Measurements from ENCODE around the gene EEF2.
"Not testable (repeated sequence)": the region's sequence is repeated elsewhere in the genome, so short reads cannot be mapped to it uniquely, and the experiment has no call there.

Gene EEF2

GRCh38 chr19:3958836-3959765 lies 26.2 kb downstream of the EEF2 start:
- H3K4ac ChIP-seq (ENCODE audit: low read depth, low read length): no peak overlapping the region
- H4K91ac ChIP-seq (ENCODE audit: low read depth, low read length): no peak overlapping the region
- no peak overlapping the region for H3K4me2 ChIP-seq (ENCODE audit: low read length)
- DNase-seq: no peak
- H3K27me3 ChIP-seq (ENCODE audit: insufficient read depth, low read length): no peaks in the 10 kb centered on the region
- no peak overlapping the region for H4K8ac ChIP-seq (ENCODE audit: low read depth, low read length)
- H4K12ac ChIP-seq (ENCODE audit: low read depth, low read length): no peak overlapping the region
- no peak overlapping the region for H3K23ac ChIP-seq (ENCODE audit: low read length)
- no peaks in the 10 kb centered on the region for H3K79me2 ChIP-seq (ENCODE audit: control insufficient read depth, insufficient read depth, low read length, poor library complexity)
- no peak overlapping the region for H3K9ac ChIP-seq (ENCODE audit: low read length)
- no peaks in the 10 kb centered on the region for H3K79me1 ChIP-seq (ENCODE audit: low read length)
- H2BK5ac ChIP-seq (ENCODE audit: low read depth, low read length, poor library complexity): no peak overlapping the region
- no peak overlapping the region for H2BK120ac ChIP-seq (ENCODE audit: insufficient read depth, low read length, poor library complexity)
- no peak overlapping the region for H2AK5ac ChIP-seq (ENCODE audit: low read length)
- peak overlapping the region; percentile 23 for H3K4me3 ChIP-seq (ENCODE audit: low read depth, low read length)
- H3K27ac ChIP-seq (ENCODE audit: low read depth, low read length): no peak overlapping the region
- H3K14ac ChIP-seq (ENCODE audit: low read length): no peak overlapping the region
- no peak overlapping the region for H2AFZ ChIP-seq (ENCODE audit: insufficient read depth, low read length, poor library complexity)
- peaks cover 79 to 80% of the 10 kb centered on the region in 2 experiments for H3K36me3 ChIP-seq (ENCODE audit: control insufficient read depth in 1 of 2, insufficient read depth in 2 of 2, low read length in 2 of 2)
- no CpG with 5 or more reads among the region's 86 CpGs for WGBS (ENCODE audit: extremely low coverage, insufficient coverage, insufficient read length)
- peaks cover 2 to 4% of the 10 kb centered on the region in 2 experiments for H3K4me1 ChIP-seq (ENCODE audit: control insufficient read depth in 1 of 2, insufficient read depth in 2 of 2, low read length in 2 of 2)
- peaks cover 6% of the 10 kb centered on the region for H3K9me3 ChIP-seq (ENCODE audit: insufficient read depth, low read depth, low read length)
- no peak overlapping the region for H3K18ac ChIP-seq (ENCODE audit: low read length)
- no peak overlapping the region for H2BK12ac ChIP-seq (ENCODE audit: low read length)

- H2AFZ ChIP-seq (ENCODE audit: insufficient read depth, low read length, poor library complexity): no peak overlapping the region
- H3K27me3 ChIP-seq (ENCODE audit: insufficient read depth, low read length): no peaks in the 10 kb centered on the region
These were observed 29.6 kb downstream of the EEF2 start for GRCh38 chr19:3955688-3956087.

GRCh38 chr19:3955276-3955675 lies 30.0 kb downstream of the EEF2 start:
- H4K8ac ChIP-seq (ENCODE audit: low read depth, low read length); DNase-seq; H4K12ac ChIP-seq (ENCODE audit: low read depth, low read length); H2AFZ ChIP-seq (ENCODE audit: insufficient read depth, low read length, poor library complexity); H3K9ac ChIP-seq (ENCODE audit: low read length); H3K79me2 ChIP-seq (ENCODE audit: control insufficient read depth, insufficient read depth, low read length, poor library complexity); H3K23ac ChIP-seq (ENCODE audit: low read length); H4K91ac ChIP-seq (ENCODE audit: low read depth, low read length); H3K4me3 ChIP-seq (ENCODE audit: low read depth, low read length); H3K18ac ChIP-seq (ENCODE audit: low read length); H3K4ac ChIP-seq (ENCODE audit: low read depth, low read length); H3K14ac ChIP-seq (ENCODE audit: low read length); H3K4me2 ChIP-seq (ENCODE audit: low read length); H2AK5ac ChIP-seq (ENCODE audit: low read length); H2BK120ac ChIP-seq (ENCODE audit: insufficient read depth, low read length, poor library complexity); H2BK5ac ChIP-seq (ENCODE audit: low read depth, low read length, poor library complexity); H3K9me3 ChIP-seq (ENCODE audit: insufficient read depth, low read depth, low read length); H3K27me3 ChIP-seq (ENCODE audit: insufficient read depth, low read length); H3K79me1 ChIP-seq (ENCODE audit: low read length); H2BK12ac ChIP-seq (ENCODE audit: low read length); H3K27ac ChIP-seq (ENCODE audit: low read depth, low read length): not testable (repeated sequence)
- Histone ChIP-seq H3K36me3 (ENCODE audit: control insufficient read depth in 1 of 2, insufficient read depth in 2 of 2, low read length in 2 of 2) (peaks cover 48 to 51% of the 10 kb centered on the region in 2 experiments), H3K4me1 (ENCODE audit: control insufficient read depth in 1 of 2, insufficient read depth in 2 of 2, low read length in 2 of 2) (peaks cover 7 to 13% of the 10 kb centered on the region in 2 experiments)
- no CpG with 5 or more reads among the region's 13 CpGs for WGBS (ENCODE audit: extremely low coverage, insufficient coverage, insufficient read length)

More at GRCh38 chr19:3955688-3956087, 29.6 kb downstream of the EEF2 start:
- Histone ChIP-seq H3K36me3 (ENCODE audit: control insufficient read depth in 1 of 2, insufficient read depth in 2 of 2, low read length in 2 of 2) (peaks cover 52% of the 10 kb centered on the region in 2 experiments), H3K9ac (ENCODE audit: low read length) (no peak overlapping the region), H3K4me3 (ENCODE audit: low read depth, low read length) (no peak overlapping the region), H4K8ac (ENCODE audit: low read depth, low read length) (no peak overlapping the region), H2BK12ac (ENCODE audit: low read length) (no peak overlapping the region), H3K4ac (ENCODE audit: low read depth, low read length) (no peak overlapping the region), H2AK5ac (ENCODE audit: low read length) (no peak overlapping the region), H3K27ac (ENCODE audit: low read depth, low read length) (no peak overlapping the region), H3K23ac (ENCODE audit: low read length) (no peak overlapping the region), H3K4me2 (ENCODE audit: low read length) (no peak overlapping the region), H4K12ac (ENCODE audit: low read depth, low read length) (no peak overlapping the region), H3K18ac (ENCODE audit: low read length) (no peak overlapping the region), H3K14ac (ENCODE audit: low read length) (no peak overlapping the region), H4K91ac (ENCODE audit: low read depth, low read length) (no peak overlapping the region), H3K79me1 (ENCODE audit: low read length) (no peaks in the 10 kb centered on the region), H3K4me1 (ENCODE audit: control insufficient read depth in 1 of 2, insufficient read depth in 2 of 2, low read length in 2 of 2) (peaks cover 7 to 13% of the 10 kb centered on the region in 2 experiments), H2BK5ac (ENCODE audit: low read depth, low read length, poor library complexity) (no peak overlapping the region), H3K79me2 (ENCODE audit: control insufficient read depth, insufficient read depth, low read length, poor library complexity) (no peaks in the 10 kb centered on the region), H2BK120ac (ENCODE audit: insufficient read depth, low read length, poor library complexity) (no peak overlapping the region), H3K9me3 (ENCODE audit: insufficient read depth, low read depth, low read length) (peaks cover 6% of the 10 kb centered on the region)
- DNase-seq: no peak
- no CpG with 5 or more reads among the region's 10 CpGs for WGBS (ENCODE audit: extremely low coverage, insufficient coverage, insufficient read length)

GRCh38 chr19:3954107-3954506 lies 31.2 kb downstream of the EEF2 start:
- Histone ChIP-seq H4K91ac (ENCODE audit: low read depth, low read length) (no peak overlapping the region), H2AK5ac (ENCODE audit: low read length) (no peak overlapping the region), H4K8ac (ENCODE audit: low read depth, low read length) (no peak overlapping the region), H3K4me1 (ENCODE audit: control insufficient read depth in 1 of 2, insufficient read depth in 2 of 2, low read length in 2 of 2) (peaks cover 7 to 13% of the 10 kb centered on the region in 2 experiments), H3K4ac (ENCODE audit: low read depth, low read length) (no peak overlapping the region), H3K9ac (ENCODE audit: low read length) (no peak overlapping the region), H3K23ac (ENCODE audit: low read length) (no peak overlapping the region), H2BK12ac (ENCODE audit: low read length) (no peak overlapping the region), H2BK5ac (ENCODE audit: low read depth, low read length, poor library complexity) (no peak overlapping the region), H3K18ac (ENCODE audit: low read length) (no peak overlapping the region), H2BK120ac (ENCODE audit: insufficient read depth, low read length, poor library complexity) (no peak overlapping the region), H3K36me3 (ENCODE audit: control insufficient read depth in 1 of 2, insufficient read depth in 2 of 2, low read length in 2 of 2) (peaks cover 37 to 39% of the 10 kb centered on the region in 2 experiments), H4K12ac (ENCODE audit: low read depth, low read length) (no peak overlapping the region), H3K27ac (ENCODE audit: low read depth, low read length) (no peak overlapping the region), H3K9me3 (ENCODE audit: insufficient read depth, low read depth, low read length) (peaks cover 3% of the 10 kb centered on the region), H3K14ac (ENCODE audit: low read length) (no peak overlapping the region), H2AFZ (ENCODE audit: insufficient read depth, low read length, poor library complexity) (no peak overlapping the region), H3K79me1 (ENCODE audit: low read length) (no peaks in the 10 kb centered on the region), H3K4me3 (ENCODE audit: low read depth, low read length) (no peak overlapping the region), H3K27me3 (ENCODE audit: insufficient read depth, low read length) (no peaks in the 10 kb centered on the region), H3K79me2 (ENCODE audit: control insufficient read depth, insufficient read depth, low read length, poor library complexity) (no peaks in the 10 kb centered on the region), H3K4me2 (ENCODE audit: low read length) (no peak overlapping the region)
- no peak for DNase-seq
- WGBS (ENCODE audit: extremely low coverage, insufficient coverage, insufficient read length): no CpG with 5 or more reads among the region's 12 CpGs
